Measurements from ENCODE around the gene GOLGA5.
A peak's percentile ranks its signal among the peaks of the same experiment; 100 is the strongest.

The GOLGA5 gene

GRCh38 chr14:92780444-92781232 lies 13.5 kb upstream of the GOLGA5 start:
- H3K4me3 ChIP-seq (ENCODE audit: low read depth, low read length), result no peak overlapping the region
- DNase-seq (ENCODE audit: low read depth), result peak; percentile 13
- TF ChIP-seq CTCF (IDR thresholded peaks at IDR 0.05; ENCODE audit: low read depth, low read length), result no peak
- TF ChIP-seq MYC (IDR thresholded peaks at IDR 0.05; ENCODE audit: low read depth, low read length), result no peak

GRCh38 chr14:92781350-92781749 lies 12.8 kb upstream of the GOLGA5 start:
- TF ChIP-seq CTCF (IDR thresholded peaks at IDR 0.05; ENCODE audit: low read depth, low read length) (no peak), MAX (IDR thresholded peaks at IDR 0.05; ENCODE audit: low read depth, low read length) (no peak), POLR2A (IDR thresholded peaks at IDR 0.05; ENCODE audit: extremely low read depth, insufficient read length) (no peak), MYC (IDR thresholded peaks at IDR 0.05; ENCODE audit: low read depth, low read length) (no peak)
- no peak for DNase-seq (ENCODE audit: low read depth)
- H3K4me3 ChIP-seq (ENCODE audit: low read depth, low read length), result no peak overlapping the region

GRCh38 chr14:92783813-92784431 lies 10.2 kb upstream of the GOLGA5 start:
- no peak overlapping the region for H3K4me3 ChIP-seq (ENCODE audit: low read depth, low read length)
- peak; percentile 57 for DNase-seq (ENCODE audit: low read depth)
- no peak for TF ChIP-seq POLR2A (IDR thresholded peaks at IDR 0.05; ENCODE audit: extremely low read depth, insufficient read length)
- TF ChIP-seq MAX (IDR thresholded peaks at IDR 0.05; ENCODE audit: low read depth, low read length), result no peak
- peak; percentile 37 for TF ChIP-seq CTCF (IDR thresholded peaks at IDR 0.05; ENCODE audit: low read depth, low read length)
- TF ChIP-seq MYC (IDR thresholded peaks at IDR 0.05; ENCODE audit: low read depth, low read length), result no peak

GRCh38 chr14:92785667-92786426 lies 8.3 kb upstream of the GOLGA5 start:
- DNase-seq (ENCODE audit: low read depth), result peak; percentile 56
- H3K4me3 ChIP-seq (ENCODE audit: low read depth, low read length), result no peak overlapping the region
- TF ChIP-seq CTCF (IDR thresholded peaks at IDR 0.05; ENCODE audit: low read depth, low read length), result no peak
- no peak for TF ChIP-seq POLR2A (IDR thresholded peaks at IDR 0.05; ENCODE audit: extremely low read depth, insufficient read length)
- TF ChIP-seq MAX (IDR thresholded peaks at IDR 0.05; ENCODE audit: low read depth, low read length), result no peak

- DNase-seq (ENCODE audit: low read depth), result no peak
- no peak overlapping the region for H3K4me3 ChIP-seq (ENCODE audit: low read depth, low read length)
Measured at GRCh38 chr14:92786427-92786756, 7.7 kb upstream of the GOLGA5 start.

More at GRCh38 chr14:92786427-92786756, 7.7 kb upstream of the GOLGA5 start:
- TF ChIP-seq MYC (IDR thresholded peaks at IDR 0.05; ENCODE audit: low read depth, low read length) (no peak), POLR2A (IDR thresholded peaks at IDR 0.05; ENCODE audit: extremely low read depth, insufficient read length) (no peak), CTCF (IDR thresholded peaks at IDR 0.05; ENCODE audit: low read depth, low read length) (no peak), MAX (IDR thresholded peaks at IDR 0.05; ENCODE audit: low read depth, low read length) (no peak)
